Esophagus squamous epithelium (tissue), 5 donors: Measurements from ENCODE around the gene DGKD. TPM values are rescaled to one million over a fixed set of nuclear protein-coding genes. Genes with fewer than 3 reads are reported as not detected.

ENCODE experiments used
- DNase-seq: peaks from one replicate; lab custom pipeline; 2025; lab: John Stamatoyannopoulos, UW
- H3K27ac ChIP-seq, 4 donors: fragments of 200-600 bp; sonication (generic); one replicate each; pipeline ENCODE4 v1.5.1; 2016 to 2019; ENCODE audit warnings: mild to moderate bottlenecking in 1 of 4
- H3K27me3 ChIP-seq, 4 donors: fragments of 200-600 bp; sonication (generic); 1 replicate in 3 of 4; 2 replicates in 1 of 4; pipeline versions ENCODE4 v1.5.1 to v1.6.0; 2017 to 2021; ENCODE audit warnings: antibody characterized with exemption in 1 of 4
- H3K36me3 ChIP-seq, 3 donors: fragments of 200-600 bp; sonication (generic); one replicate each; pipeline ENCODE4 v1.5.1; 2016 to 2019
- H3K4me1 ChIP-seq, 3 donors: fragments of 200-600 bp; sonication (generic); one replicate each; pipeline ENCODE4 v1.5.1; 2017 to 2019
- H3K4me3 ChIP-seq, 4 donors: fragments of 200-600 bp; sonication (generic); 1 replicate in 3 of 4; 2 replicates in 1 of 4; pipeline ENCODE4 v1.5.1; 2016 to 2019; ENCODE audit warnings: mild to moderate bottlenecking in 2 of 4, moderate library complexity in 1 of 4
- H3K9me3 ChIP-seq, 3 donors: fragments of 200-600 bp; sonication (generic); one replicate each; pipeline ENCODE4 v1.5.1; 2016 to 2019
- CTCF ChIP-seq, 6 experiments: fragments of 450-650 bp in 4 of 6; fragments of 200-600 bp in 2 of 6; sonication (generic) in 2 of 6; IDR thresholded peaks; one replicate each; pipeline ENCODE4 v1.5.1; 2016 to 2019; ENCODE audit warnings: antibody characterized with exemption in 6 of 6, mild to moderate bottlenecking in 4 of 6, moderate library complexity in 4 of 6
- POLR2A ChIP-seq, 4 donors: fragments of 450-650 bp; IDR thresholded peaks; one replicate each; pipeline ENCODE4 v1.6.1; 2017; ENCODE audit warnings: antibody characterized with exemption in 4 of 4, mild to moderate bottlenecking in 4 of 4, moderate library complexity in 3 of 4
- WGBS, 2 donors: methylation state at CpG; one replicate each; pipeline ENCODE4 v1.1.5; 2018; 5-methylcytosine and 5-hydroxymethylcytosine counted together
- intact Hi-C: fragments of 100-400 bp; cut with DNase I; formaldehyde crosslinking; loops from one replicate; pipeline ENCODE4 v1.15.0; 2022
- total RNA-seq, 4 donors: library from RNA; depleted of rRNA; stranded (reverse); fragments of >200 nt; gene quantifications; one replicate each; pipeline ENCODE4 v1.1.0, GENCODE V29; 2016
- donor health status: DM: yes; HTN: yes; CAD: no.

DGKD gene
- total RNA-seq, 4 donors from 2014 or later = 2.3 to 10.9 (median 4.2) TPM

- H3K4me3 ChIP-seq = no peak overlapping the region
- intact Hi-C loops = loop anchor here (10.0 kb wide), 2 partner anchors 94 to 154 kb away; partner anchors contain the start of gene DGKD
- no peak for DNase-seq
- WGBS, 2 donors = 71 to 76% methylated on average over 14 to 16 of the region's 31 CpGs
- H3K9me3 ChIP-seq = no peaks in the 10 kb centered on the region
- peaks cover 0 to 100% (median 15%) of the 10 kb centered on the region in 3 donors for H3K36me3 ChIP-seq
- no peak overlapping the region for H3K27ac ChIP-seq
- TF ChIP-seq POLR2A (IDR thresholded peaks at IDR 0.05) (no peak), CTCF (IDR thresholded peaks at IDR 0.05) (peak in 5 of 6 experiments; percentile 39 to 86 (median 70))
- H3K27me3 ChIP-seq = no peaks in the 10 kb centered on the region
- peaks cover 0 to 11% (median 0%) of the 10 kb centered on the region in 3 donors for H3K4me1 ChIP-seq
Observed at GRCh38 chr2:233449081-233449901, 95.0 kb downstream of the DGKD start.

- Histone ChIP-seq H3K36me3 (peaks cover 0 to 100% (median 21%) of the 10 kb centered on the region in 3 donors), H3K4me1 (peaks cover 0 to 11% (median 0%) of the 10 kb centered on the region in 3 donors), H3K4me3 (no peak overlapping the region), H3K27me3 (no peaks in the 10 kb centered on the region), H3K9me3 (no peaks in the 10 kb centered on the region), H3K27ac (no peak overlapping the region)
- 90 to 94% methylated on average over 8 to 23 of the region's 33 CpGs for WGBS, 2 donors
- no peak for DNase-seq
- TF ChIP-seq CTCF (IDR thresholded peaks at IDR 0.05) = no peak
- no peak for TF ChIP-seq POLR2A (IDR thresholded peaks at IDR 0.05)
- intact Hi-C loops = loop anchor here (5.0 to 10.0 kb wide), 3 partner anchors 95 to 382 kb away; partner anchors contain the start of gene DGKD
Observed at GRCh38 chr2:233449921-233450863, 95.9 kb downstream of the DGKD start.

- no peak for DNase-seq
- H3K36me3 ChIP-seq = peaks cover 0 to 100% (median 24%) of the 10 kb centered on the region in 3 donors
- TF ChIP-seq POLR2A (IDR thresholded peaks at IDR 0.05) (no peak), CTCF (IDR thresholded peaks at IDR 0.05) (no peak)
Observed at GRCh38 chr2:233450864-233451575, 96.7 kb downstream of the DGKD start.

GRCh38 chr2:233451950-233452349, 97.7 kb downstream of the DGKD start:
- peaks cover 0 to 11% (median 0%) of the 10 kb centered on the region in 3 donors for H3K4me1 ChIP-seq
- no peak for DNase-seq
- no peaks in the 10 kb centered on the region for H3K27me3 ChIP-seq
- intact Hi-C loops = loop anchor here (5.0 kb wide), 1 partner anchor 380 kb away; no protein-coding TSS in a partner anchor
- TF ChIP-seq CTCF (IDR thresholded peaks at IDR 0.05) (no peak), POLR2A (IDR thresholded peaks at IDR 0.05) (no peak)
- no peaks in the 10 kb centered on the region for H3K9me3 ChIP-seq
- WGBS, 2 donors = 85% methylated on average over 8 to 9 of the region's 9 CpGs
- H3K4me3 ChIP-seq = no peak overlapping the region
- H3K27ac ChIP-seq = no peak overlapping the region
- peaks cover 0 to 100% (median 25%) of the 10 kb centered on the region in 3 donors for H3K36me3 ChIP-seq

More at GRCh38 chr2:233450864-233451575, 96.7 kb downstream of the DGKD start:
- Histone ChIP-seq H3K4me1 (peaks cover 0 to 11% (median 0%) of the 10 kb centered on the region in 3 donors), H3K27ac (no peak overlapping the region), H3K9me3 (no peaks in the 10 kb centered on the region), H3K27me3 (no peaks in the 10 kb centered on the region), H3K4me3 (no peak overlapping the region)
- intact Hi-C loops = loop anchor here (5.0 kb wide), 1 partner anchor 381 kb away; no protein-coding TSS in a partner anchor
- 83 to 89% methylated on average over 10 to 15 of the region's 22 CpGs for WGBS, 2 donors
